Heart left ventricle (tissue), 16 donors: ENCODE results near the gene PRMT7. TPM values are rescaled to one million over a fixed set of nuclear protein-coding genes. Genes with fewer than 3 reads are reported as not detected.
"Not testable (repeated sequence)": the region's sequence is repeated elsewhere in the genome, so short reads cannot be mapped to it uniquely, and the experiment has no call there.

ENCODE experiments used
- ATAC-seq, 4 donors: fragments of 200-7000 bp; cut with Tn5 transposase; one replicate each; pipeline ENCODE4 v1.9.1; 2020 to 2022; ENCODE audit warnings: moderate library complexity in 4 of 4, mild to moderate bottlenecking in 3 of 4, moderate number of reproducible peaks in 1 of 4
- DNase-seq, 5 donors: peaks; one replicate each; pipeline ENCODE4 v3.0.0-alpha.2; 2020
- H3K27ac ChIP-seq, 12 donors: fragments of 200-600 bp; sonication (generic) in 4 of 12; one replicate each; pipeline versions ENCODE4 v1.5.0 to v1.8.0; 2016 to 2022; ENCODE audit warnings: mild to moderate bottlenecking in 2 of 12
- H3K27me3 ChIP-seq, 9 donors: fragments of 200-600 bp; sonication (generic) in 2 of 9; one replicate each; pipeline versions ENCODE4 v1.5.1 to v1.8.0; 2016 to 2022; ENCODE audit warnings: mild to moderate bottlenecking in 3 of 9
- H3K36me3 ChIP-seq, 9 donors: fragments of 200-600 bp; sonication (generic) in 2 of 9; one replicate each; pipeline versions ENCODE4 v1.5.0 to v1.8.0; 2018 to 2022; ENCODE audit warnings: mild to moderate bottlenecking in 2 of 9
- H3K4me1 ChIP-seq, 12 donors: fragments of 200-600 bp; sonication (generic) in 4 of 12; one replicate each; pipeline versions ENCODE4 v1.5.0 to v1.8.0; 2016 to 2022; ENCODE audit warnings: mild to moderate bottlenecking in 3 of 12
- H3K4me3 ChIP-seq, 12 donors: fragments of 200-600 bp; sonication (generic) in 4 of 12; one replicate each; pipeline versions ENCODE4 v1.5.0 to v1.8.0; 2017 to 2022; ENCODE audit warnings: mild to moderate bottlenecking in 9 of 12, moderate library complexity in 4 of 12
- H3K9me3 ChIP-seq, 12 donors: fragments of 200-600 bp; sonication (generic) in 4 of 12; one replicate each; pipeline versions ENCODE4 v1.5.0 to v1.8.0; 2016 to 2022; ENCODE audit warnings: mild to moderate bottlenecking in 1 of 12
- CTCF ChIP-seq, 12 donors: fragments of 200-600 bp; sonication (generic) in 4 of 12; IDR thresholded peaks; one replicate each; pipeline versions ENCODE4 v1.5.0 to v1.8.0; 2018 to 2022; ENCODE audit warnings: antibody characterized with exemption in 12 of 12, mild to moderate bottlenecking in 5 of 12
- POLR2A ChIP-seq, 2 donors: fragments of 450-650 bp; IDR thresholded peaks; one replicate each; pipeline ENCODE4 v1.6.1; 2017; ENCODE audit warnings: antibody characterized with exemption in 2 of 2, mild to moderate bottlenecking in 2 of 2, moderate library complexity in 2 of 2
- WGBS, 4 donors: extraction: QIAGEN DNeasy Blood & Tissue Kit in 2 of 4; methylation state at CpG; one replicate each; pipeline versions ENCODE4 v1.1.5 to v1.1.7; 2013 to 2018; 5-methylcytosine and 5-hydroxymethylcytosine counted together
- intact Hi-C, 10 donors: fragments of 100-400 bp; cut with DNase I; formaldehyde crosslinking; loops; one replicate each; pipeline versions ENCODE4 v1.11.1 to v1.14.2; 2022
- polyA plus RNA-seq, 2 donors: library from polyadenylated mRNA; stranded (reverse); fragments of 200-250 nt; gene quantifications; one replicate each; pipeline ENCODE4 v1.2.3, GENCODE V29; 2013
- total RNA-seq, 9 donors: library from RNA; depleted of rRNA in 2 of 9; stranded (reverse); fragments of >200 nt in 2 of 9; fragmentation: NEBNext Ultra II Directional in 3 of 9; extraction: Animal tissue kit (Norgen Biotek cat#: 25700) in 3 of 9; gene quantifications; one replicate each; pipeline versions ENCODE4 v1.1.0 to v1.2.4, GENCODE V29; 2016 to 2023
- donor health status: ischemic (EF 13 %, LVEDD 7.1; RV severe dilation, severe dysfunction).
- donor health status: healthy with polysubstance abuse.
- donor health status: DM: no; HTN: yes; CAD: no.
- donor health status: DM: no; HTN: no; CAD: no.
- donor health status: ischemic (EF 25% LVEDD 6.9; RV normal size, moderate dysfunction).
- donor health status: ischemic (EF 25% LVEDD 5.7; RV mildly dilated, moderate dysfunction).
- donor health status: healthy.
- donor health status: DM: yes; HTN: yes; CAD: no.
- donor health status: ischemic (EF 35%, LVEDD 5.7; RV mildly dilated, moderate dysfunction).
- donor health status: nonischemic (EF 11% LVEDD 7.7; RV severe dilation, severe dysfunction).
- donor health status: DM: yes; HTN: yes; CAD: no.
- donor health status: PGD.
- donor health status: ischemic (EF 29% LVEDD 5.4; RV normal size, mild dysfunction).
- donor health status: nonischemic (EF 23%, LVEDD 6.1; RV moderate dilation, normal function).

PRMT7 gene
- total and polyA plus RNA-seq, 11 donors: 21.0 to 37.4 (median 30.7) TPM

GRCh38 chr16:68287276-68288251 is 23.3 kb upstream of the PRMT7 start:
- TF ChIP-seq CTCF (IDR thresholded peaks at IDR 0.05): peak in 4 of 12 donors; percentile 6 to 21 (median 13)
- no peak for TF ChIP-seq POLR2A (IDR thresholded peaks at IDR 0.05)
- DNase-seq (peak; percentile 70 to 90 (median 85)), ATAC-seq (peak; percentile 4 to 84 (median 76))
- WGBS, 4 donors: 73 to 85% (median 76%) methylated on average over 11 of the region's 11 CpGs
- Histone ChIP-seq H3K4me3 (no peak overlapping the region), H3K4me1 (peaks cover 26 to 97% (median 80%) of the 10 kb centered on the region in 12 donors), H3K36me3 (peaks cover 0 to 58% (median 37%) of the 10 kb centered on the region in 9 donors), H3K9me3 (no peaks in the 10 kb centered on the region), H3K27ac (peak overlapping the region; percentile 51 to 95 (median 79)), H3K27me3 (no peaks in the 10 kb centered on the region)
- intact Hi-C loops: no loop called here

- ATAC-seq (no peak), DNase-seq (no peak)
- Histone ChIP-seq H3K27me3 (no peaks in the 10 kb centered on the region), H3K27ac (peak overlapping the region in 11 of 12 donors; percentile 68 to 95 (median 81)), H3K4me3 (no peak overlapping the region), H3K9me3 (no peaks in the 10 kb centered on the region), H3K36me3 (peaks cover 0 to 62% (median 37%) of the 10 kb centered on the region in 9 donors), H3K4me1 (peaks cover 26 to 90% (median 73%) of the 10 kb centered on the region in 12 donors)
- TF ChIP-seq POLR2A (IDR thresholded peaks at IDR 0.05) (no peak), CTCF (IDR thresholded peaks at IDR 0.05) (no peak)
- intact Hi-C loops: no loop called here
- 73 to 95% (median 88%) methylated on average over 1 of the region's 1 CpG for WGBS, 4 donors
Measured at GRCh38 chr16:68288252-68288650, 22.6 kb upstream of the PRMT7 start.

GRCh38 chr16:68288796-68289195 is 22.0 kb upstream of the PRMT7 start:
- intact Hi-C loops: not testable (repeated sequence)
- peaks cover 26 to 84% (median 67%) of the 10 kb centered on the region in 12 donors for H3K4me1 ChIP-seq
- 84 to 91% (median 88%) methylated on average over 9 of the region's 9 CpGs for WGBS, 4 donors

GRCh38 chr16:68289202-68289601 is 21.6 kb upstream of the PRMT7 start:
- Histone ChIP-seq H3K27ac (peak overlapping the region; percentile 57 to 95 (median 79)), H3K4me1 (peaks cover 26 to 80% (median 63%) of the 10 kb centered on the region in 12 donors), H3K9me3 (no peaks in the 10 kb centered on the region), H3K27me3 (no peaks in the 10 kb centered on the region), H3K4me3 (no peak overlapping the region), H3K36me3 (peaks cover 0 to 72% (median 46%) of the 10 kb centered on the region in 9 donors)
- no peak for DNase-seq
- intact Hi-C loops: no loop called here
- 83 to 98% (median 92%) methylated on average over 2 of the region's 2 CpGs for WGBS, 4 donors
- ATAC-seq: no peak
- no peak for TF ChIP-seq CTCF (IDR thresholded peaks at IDR 0.05)
- TF ChIP-seq POLR2A (IDR thresholded peaks at IDR 0.05): no peak

More at GRCh38 chr16:68288796-68289195, 22.0 kb upstream of the PRMT7 start:
- not testable (repeated sequence) for H3K4me3 ChIP-seq, DNase-seq, ATAC-seq, H3K9me3 ChIP-seq, H3K27me3 ChIP-seq
- peak overlapping the region in 11 of 12 donors; percentile 68 to 95 (median 81) for H3K27ac ChIP-seq
- peaks cover 0 to 68% (median 42%) of the 10 kb centered on the region in 9 donors for H3K36me3 ChIP-seq
